Activated CD4-positive, alpha-beta memory T cell treated with anti-CD3 and anti-CD28 coated beads, Interleukin-2, amount 10 ng/mL, durations not matched to agents 7 days and 5 days (primary cell): ENCODE results near the gene CSF1. TPM values are rescaled to one million over a fixed set of nuclear protein-coding genes. Genes with fewer than 3 reads are reported as not detected.
"Not testable (repeated sequence)": the region's sequence is repeated elsewhere in the genome, so short reads cannot be mapped to it uniquely, and the experiment has no call there.

Experiments
- CTCF ChIA-PET: fragments of 350-600 bp; sonication (Branson Sonifier 250); formaldehyde crosslinking; loops from one replicate; lab custom pipeline; 2021; ENCODE audit warnings: antibody characterized with exemption, inconsistent platforms; lab: Charles Lee
- POLR2A ChIA-PET: fragments of 350-600 bp; sonication (Branson Sonifier 250); formaldehyde crosslinking; loops from one replicate; lab custom pipeline; 2021; ENCODE audit warnings: antibody characterized with exemption; lab: Charles Lee
- DNase-seq: peaks from one replicate; pipeline ENCODE4 v3.0.0-alpha.2; 2020
- H3K27ac Mint-ChIP-seq: one replicate; pipeline ENCODE4 v1.8.0; 2021; ENCODE audit warnings: mild to moderate bottlenecking, mixed read lengths
- H3K27me3 Mint-ChIP-seq: one replicate; pipeline ENCODE4 v1.8.0; 2021; ENCODE audit warnings: mixed read lengths
- H3K36me3 Mint-ChIP-seq: one replicate; pipeline ENCODE4 v1.8.0; 2021; ENCODE audit warnings: low read depth, mixed read lengths
- H3K4me1 Mint-ChIP-seq: one replicate; pipeline ENCODE4 v1.8.0; 2021; ENCODE audit warnings: mixed read lengths
- H3K4me3 Mint-ChIP-seq: one replicate; pipeline ENCODE4 v1.8.0; 2021; ENCODE audit warnings: mild to moderate bottlenecking, mixed read lengths
- H3K9me3 Mint-ChIP-seq: one replicate; pipeline ENCODE4 v1.8.0; 2021; ENCODE audit warnings: mixed read lengths
- total RNA-seq, 2 experiments: library from RNA; stranded (reverse); gene quantifications; one replicate each; pipeline ENCODE4 v1.2.3, GENCODE V29; 2021

CSF1 gene
- total RNA-seq, 2 experiments from 2014 or later, result 89.4 to 94.2 TPM

DNA sequence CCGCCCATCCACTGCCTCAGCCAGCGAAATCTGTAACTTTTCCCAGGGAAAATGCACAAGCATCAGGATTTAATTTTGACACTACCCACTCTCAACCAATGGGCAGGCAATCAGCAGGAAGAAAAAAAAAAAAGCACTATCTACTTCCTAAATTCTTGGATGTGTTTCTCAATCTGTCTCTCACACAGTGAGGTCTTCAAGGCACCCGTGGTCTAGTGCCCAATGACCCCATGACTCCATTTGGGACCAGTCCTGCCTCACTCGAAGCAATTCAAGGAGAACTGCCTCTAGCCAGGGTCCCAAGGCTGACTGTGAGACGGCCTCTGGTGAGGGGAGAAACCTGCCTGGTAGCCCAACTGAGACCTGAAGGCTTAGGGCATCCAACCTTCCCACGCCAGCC, 35.9 kb downstream of the CSF1 start:
- Mint-ChIP-seq H3K4me1 (peaks cover 6% of the 10 kb centered on the region), H3K27ac (no peak overlapping the region), H3K27me3 (no peaks in the 10 kb centered on the region), H3K4me3 (no peak overlapping the region), H3K36me3 (no peaks in the 10 kb centered on the region), H3K9me3 (no peaks in the 10 kb centered on the region)
- CTCF ChIA-PET, result interaction anchor here (1.0 to 1.7 kb wide), 2 partner anchors 13 to 156 kb away, joined by 3 to 4 read pairs; no protein-coding TSS in a partner anchor
- DNase-seq, result no peak
- POLR2A ChIA-PET, result no interaction called here

GRCh38 chr1:109947582-109948284, 37.1 kb downstream of the CSF1 start:
- Mint-ChIP-seq H3K9me3 (no peaks in the 10 kb centered on the region), H3K4me1 (peaks cover 6% of the 10 kb centered on the region), H3K27me3 (no peaks in the 10 kb centered on the region), H3K27ac (no peak overlapping the region), H3K4me3 (no peak overlapping the region), H3K36me3 (no peaks in the 10 kb centered on the region)
- ChIA-PET CTCF (interaction anchor here (0.7 to 1.9 kb wide), 4 partner anchors 12 to 157 kb away, joined by 3 to 7 read pairs (median 4); partner anchors contain the start of gene AHCYL1), POLR2A (no interaction called here)
- no peak for DNase-seq

- ChIA-PET POLR2A (no interaction called here), CTCF (interaction anchor here (1.9 kb wide), 1 partner anchor 36 kb away, joined by 7 read pairs; the partner anchor contains the start of gene AHCYL1)
- H3K9me3 Mint-ChIP-seq, result no peaks in the 10 kb centered on the region
- H3K36me3 Mint-ChIP-seq, result no peaks in the 10 kb centered on the region
- H3K27ac Mint-ChIP-seq, result no peak overlapping the region
- peaks cover 6% of the 10 kb centered on the region for H3K4me1 Mint-ChIP-seq
- H3K27me3 Mint-ChIP-seq, result no peaks in the 10 kb centered on the region
- no peak for DNase-seq
- no peak overlapping the region for H3K4me3 Mint-ChIP-seq
These were observed 37.6 kb downstream of the CSF1 start for GRCh38 chr1:109948285-109948630.

GRCh38 chr1:109950038-109950437, 39.4 kb downstream of the CSF1 start:
- POLR2A ChIA-PET, result no interaction called here
- H3K27me3 Mint-ChIP-seq, result no peaks in the 10 kb centered on the region
- peaks cover 2% of the 10 kb centered on the region for H3K4me1 Mint-ChIP-seq
- no peaks in the 10 kb centered on the region for H3K36me3 Mint-ChIP-seq
- no peak overlapping the region for H3K27ac Mint-ChIP-seq
- no peak for DNase-seq
- no peaks in the 10 kb centered on the region for H3K9me3 Mint-ChIP-seq
- H3K4me3 Mint-ChIP-seq, result no peak overlapping the region
- CTCF ChIA-PET, result no interaction called here

DNA sequence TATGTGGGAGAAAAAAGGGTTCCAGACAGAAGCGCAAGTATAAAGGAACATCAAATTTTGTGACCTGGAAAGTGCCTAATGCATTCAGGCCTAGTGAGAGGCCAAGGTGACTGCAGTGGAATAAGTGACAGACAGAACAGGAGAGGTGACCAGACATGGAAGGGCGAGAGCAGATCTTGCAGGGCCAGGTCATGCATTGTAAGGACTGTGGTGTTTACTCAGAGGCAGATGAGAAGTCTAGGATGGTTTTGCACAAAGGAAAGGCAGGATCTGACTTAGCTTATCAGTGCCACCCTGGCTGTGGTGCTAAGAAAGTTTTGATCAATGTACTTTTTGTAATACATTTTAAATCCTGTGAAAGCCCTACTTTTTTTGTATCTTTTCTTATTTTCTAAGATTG, 39.9 kb downstream of the CSF1 start:
- no peaks in the 10 kb centered on the region for H3K9me3 Mint-ChIP-seq
- peaks cover 2% of the 10 kb centered on the region for H3K4me1 Mint-ChIP-seq
- H3K27me3 Mint-ChIP-seq, result no peaks in the 10 kb centered on the region
- H3K36me3 Mint-ChIP-seq, result no peaks in the 10 kb centered on the region
- POLR2A ChIA-PET, result no interaction called here
- no peak overlapping the region for H3K27ac Mint-ChIP-seq
- CTCF ChIA-PET, result interaction anchor here (0.7 kb wide), 1 partner anchor 44 kb away, joined by 4 read pairs; no protein-coding TSS in a partner anchor
- no peak for DNase-seq
- no peak overlapping the region for H3K4me3 Mint-ChIP-seq

- H3K4me1 Mint-ChIP-seq, H3K27me3 Mint-ChIP-seq, POLR2A ChIA-PET, H3K9me3 Mint-ChIP-seq, H3K4me3 Mint-ChIP-seq, H3K27ac Mint-ChIP-seq, DNase-seq, CTCF ChIA-PET, H3K36me3 Mint-ChIP-seq: not testable (repeated sequence)
These were observed 40.9 kb downstream of the CSF1 start for GRCh38 chr1:109951501-109951900.

DNA sequence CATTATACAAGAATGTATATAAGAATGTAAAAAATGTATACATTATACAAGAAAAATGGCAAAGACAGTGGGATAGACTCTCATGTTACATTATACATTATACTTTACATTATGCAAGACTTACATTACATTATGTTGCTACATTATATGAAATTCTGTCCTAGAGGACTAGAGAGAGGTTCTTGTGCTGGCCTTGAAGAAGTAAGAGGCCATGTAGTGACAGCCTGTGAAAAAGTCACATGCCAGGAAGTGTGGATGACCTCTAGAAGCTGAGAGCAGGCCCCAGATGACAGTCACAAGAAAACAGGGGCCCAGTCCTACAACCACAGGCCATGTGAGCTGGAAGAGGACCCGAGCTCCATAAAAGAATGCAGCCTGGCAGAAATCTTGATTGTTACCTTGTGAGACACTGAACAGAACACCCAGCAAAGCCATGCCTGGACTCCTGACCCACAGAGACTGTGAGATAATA, 43.4 kb downstream of the CSF1 start:
- ChIA-PET CTCF (interaction anchor here (1.6 kb wide), 1 partner anchor 9 kb away, joined by 4 read pairs; no protein-coding TSS in a partner anchor), POLR2A (no interaction called here)
- Mint-ChIP-seq H3K27ac (no peak overlapping the region), H3K27me3 (peaks cover 10% of the 10 kb centered on the region), H3K4me1 (no peaks in the 10 kb centered on the region), H3K9me3 (no peaks in the 10 kb centered on the region), H3K4me3 (no peak overlapping the region), H3K36me3 (no peaks in the 10 kb centered on the region)
- DNase-seq, result no peak

- no peaks in the 10 kb centered on the region for H3K36me3 Mint-ChIP-seq
- no peak overlapping the region for H3K27ac Mint-ChIP-seq
- H3K9me3 Mint-ChIP-seq, result no peaks in the 10 kb centered on the region
- H3K4me3 Mint-ChIP-seq, result no peak overlapping the region
- H3K4me1 Mint-ChIP-seq, result no peaks in the 10 kb centered on the region
- DNase-seq, result no peak
- CTCF ChIA-PET, result interaction anchor here (0.6 to 1.3 kb wide), 4 partner anchors 13 to 169 kb away, joined by 3 to 5 read pairs (median 4); partner anchors contain the start of gene AHCYL1
- POLR2A ChIA-PET, result interaction anchor here (0.8 kb wide), 1 partner anchor 18 kb away, joined by 3 read pairs; no protein-coding TSS in a partner anchor
- peaks cover 25% of the 10 kb centered on the region for H3K27me3 Mint-ChIP-seq
These were observed 49.0 kb downstream of the CSF1 start for GRCh38 chr1:109959632-109959973.

- ChIA-PET CTCF (interaction anchor here (0.6 to 1.3 kb wide), 3 partner anchors 14 to 169 kb away, joined by 3 to 4 read pairs (median 3); partner anchors contain the start of gene AHCYL1), POLR2A (interaction anchor here (0.8 kb wide), 1 partner anchor 17 kb away, joined by 3 read pairs; no protein-coding TSS in a partner anchor)
These were observed 49.5 kb downstream of the CSF1 start for GRCh38 chr1:109959974-109960744.

GRCh38 chr1:109960745-109961094, 50.1 kb downstream of the CSF1 start:
- CTCF ChIA-PET, result interaction anchor here (0.6 kb wide), 1 partner anchor 181 kb away, joined by 3 read pairs; no protein-coding TSS in a partner anchor
- DNase-seq, result no peak
- Mint-ChIP-seq H3K4me3 (no peak overlapping the region), H3K4me1 (no peaks in the 10 kb centered on the region), H3K9me3 (no peaks in the 10 kb centered on the region), H3K36me3 (no peaks in the 10 kb centered on the region), H3K27me3 (peaks cover 31% of the 10 kb centered on the region), H3K27ac (no peak overlapping the region)
- POLR2A ChIA-PET, result no interaction called here

More at GRCh38 chr1:109959974-109960744, 49.5 kb downstream of the CSF1 start:
- H3K9me3 Mint-ChIP-seq, result no peaks in the 10 kb centered on the region
- H3K27me3 Mint-ChIP-seq, result peaks cover 28% of the 10 kb centered on the region
- H3K4me1 Mint-ChIP-seq, result no peaks in the 10 kb centered on the region
- H3K4me3 Mint-ChIP-seq, result no peak overlapping the region
- H3K36me3 Mint-ChIP-seq, result no peaks in the 10 kb centered on the region
- no peak overlapping the region for H3K27ac Mint-ChIP-seq
- DNase-seq, result no peak

DNA sequence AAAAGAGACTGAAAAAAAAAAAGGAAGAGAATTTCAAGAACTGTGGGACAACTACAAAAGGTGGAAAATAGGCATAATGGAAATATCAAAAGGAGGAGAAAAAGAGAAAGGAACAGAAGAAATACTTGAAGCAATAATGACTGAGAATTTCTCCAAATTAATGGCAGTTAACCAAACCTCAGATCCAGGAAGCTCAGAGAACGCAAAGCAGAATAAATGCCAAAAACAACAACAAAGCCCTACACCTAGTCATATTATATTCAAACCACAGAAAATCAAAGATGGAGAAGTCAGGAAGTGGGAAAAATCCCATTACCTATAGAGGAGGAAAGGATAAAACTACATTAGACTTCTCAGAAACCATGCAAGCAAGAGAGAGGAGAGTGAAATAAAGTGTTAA, 53.2 kb downstream of the CSF1 start:
- H3K27me3 Mint-ChIP-seq, result peaks cover 25% of the 10 kb centered on the region
- ChIA-PET CTCF (no interaction called here), POLR2A (no interaction called here)
- no peaks in the 10 kb centered on the region for H3K36me3 Mint-ChIP-seq
- no peak overlapping the region for H3K27ac Mint-ChIP-seq
- H3K4me3 Mint-ChIP-seq, result no peak overlapping the region
- no peaks in the 10 kb centered on the region for H3K4me1 Mint-ChIP-seq
- H3K9me3 Mint-ChIP-seq, result no peaks in the 10 kb centered on the region
- no peak for DNase-seq

- DNase-seq, result no peak
- ChIA-PET CTCF (interaction anchor here (1.4 kb wide), 1 partner anchor 179 kb away, joined by 4 read pairs; no protein-coding TSS in a partner anchor), POLR2A (no interaction called here)
- Mint-ChIP-seq H3K27ac (no peak overlapping the region), H3K4me3 (no peak overlapping the region), H3K4me1 (no peaks in the 10 kb centered on the region), H3K36me3 (no peaks in the 10 kb centered on the region), H3K9me3 (no peaks in the 10 kb centered on the region), H3K27me3 (peaks cover 33% of the 10 kb centered on the region)
These were observed 58.6 kb downstream of the CSF1 start for GRCh38 chr1:109969146-109969829.
